GM15510 (cell line): Measurements from ENCODE around the gene VCY.
"Not testable (repeated sequence)": the region's sequence is repeated elsewhere in the genome, so short reads cannot be mapped to it uniquely, and the experiment has no call there.

Source experiments
- POLR2A ChIP-seq: IDR thresholded peaks from 3 replicates; pipeline ENCODE4 v1.6.1; 2011; ENCODE audit warnings: borderline replicate concordance; ENCODE audit not compliant: insufficient read length; ENCODE audit errors: extremely low read depth

Gene VCY

GRCh38 chrY:13986373-13986772, at the start of gene VCY:
Gene VCY, minus strand, starts transcription at chrY:13986473. Its CDS starts 33 bp downstream, at chrY:13986440.
- TF ChIP-seq POLR2A: not testable (repeated sequence)
